Dedifferentiated amniotic fluid mesenchymal stem cell (primary cell): ENCODE results near the gene UBE2Q2.
A peak's percentile ranks its signal among the peaks of the same experiment; 100 is the strongest.
"Not testable (repeated sequence)": the region's sequence is repeated elsewhere in the genome, so short reads cannot be mapped to it uniquely, and the experiment has no call there.

Experiments
- DNase-seq: peaks from one replicate; pipeline ENCODE4 v3.0.0-alpha.2; 2016; ENCODE audit errors: extremely low spot score

UBE2Q2 gene

DNA sequence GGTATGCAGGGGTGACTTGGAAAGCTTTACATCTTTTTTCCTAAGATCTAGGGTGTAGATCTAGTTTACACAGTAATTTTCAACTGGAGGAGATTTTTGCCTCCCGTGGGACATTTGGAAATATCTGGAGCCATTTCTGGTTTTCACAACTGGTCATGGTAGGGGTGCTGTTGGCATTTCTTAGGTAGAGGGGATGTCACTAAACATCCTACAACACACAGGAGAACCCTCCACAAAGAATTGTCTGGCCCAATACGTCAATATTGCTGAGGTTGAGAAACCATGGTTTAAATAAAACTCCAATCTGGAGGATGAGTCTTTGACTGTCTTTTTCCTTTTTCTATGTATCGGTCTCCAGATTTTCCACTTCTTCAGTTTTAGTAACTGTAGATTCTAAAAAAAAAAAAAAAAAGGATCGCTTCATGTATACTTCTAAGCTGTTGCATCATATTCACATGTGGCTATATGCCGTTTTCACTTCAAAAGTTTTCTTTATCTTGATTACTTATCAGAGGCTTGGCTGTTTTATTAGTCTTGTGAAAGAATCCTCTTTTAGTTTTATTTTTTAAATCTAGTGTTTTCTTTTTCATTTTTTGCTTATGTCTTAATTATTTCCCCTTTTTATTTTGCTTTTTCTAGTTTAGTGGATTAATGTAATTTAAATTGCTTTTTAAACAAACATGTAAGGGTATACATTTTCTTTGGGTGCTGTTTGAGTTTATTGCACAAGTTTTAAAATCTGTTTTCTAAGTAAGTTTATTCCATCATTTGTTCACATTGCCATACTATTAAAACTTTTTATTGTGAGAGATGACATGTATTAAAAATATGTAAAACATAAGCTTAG lies 21.2 kb downstream of the UBE2Q2 start:
- DNase-seq, result no peak

DNA sequence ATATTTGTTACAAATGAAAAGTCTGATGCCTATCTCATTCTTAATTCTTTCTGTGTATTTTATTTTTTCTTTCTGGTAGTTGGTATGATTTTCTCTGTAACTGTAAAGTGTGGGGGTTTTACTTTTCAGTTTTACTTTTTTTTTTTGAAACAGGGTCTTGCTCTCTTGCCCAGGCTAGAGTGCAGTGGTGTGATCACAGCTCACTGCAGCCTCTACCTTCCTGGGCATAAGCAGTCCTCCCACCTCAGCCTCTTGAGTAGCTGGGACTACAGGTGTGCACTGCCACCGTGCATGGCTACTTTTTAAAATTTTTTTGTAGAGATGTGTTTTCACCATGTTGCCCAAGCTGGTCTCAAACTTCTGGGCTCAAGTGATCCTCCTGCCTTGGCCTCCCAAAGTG lies 22.8 kb downstream of the UBE2Q2 start:
- not testable (repeated sequence) for DNase-seq

DNA sequence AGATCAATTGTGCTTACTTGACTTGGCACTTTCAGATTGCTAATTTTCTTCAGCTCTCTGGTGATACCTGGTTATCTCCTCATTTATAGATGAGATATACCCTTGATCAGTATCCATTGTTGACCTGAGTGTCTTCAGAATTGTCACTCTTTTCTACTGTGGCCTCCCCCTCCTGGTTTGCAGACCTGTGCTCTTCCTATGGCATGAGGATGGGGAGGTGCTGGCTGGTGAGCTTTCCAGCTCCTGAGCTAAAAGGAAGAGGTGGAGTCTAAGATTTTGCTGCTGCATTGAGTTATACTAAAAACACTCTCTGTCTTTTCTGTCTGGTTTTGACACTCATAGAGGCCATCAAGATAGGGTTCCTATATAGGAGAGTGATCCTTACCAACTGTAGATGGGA lies 23.7 kb downstream of the UBE2Q2 start:
- no peak for DNase-seq

DNA sequence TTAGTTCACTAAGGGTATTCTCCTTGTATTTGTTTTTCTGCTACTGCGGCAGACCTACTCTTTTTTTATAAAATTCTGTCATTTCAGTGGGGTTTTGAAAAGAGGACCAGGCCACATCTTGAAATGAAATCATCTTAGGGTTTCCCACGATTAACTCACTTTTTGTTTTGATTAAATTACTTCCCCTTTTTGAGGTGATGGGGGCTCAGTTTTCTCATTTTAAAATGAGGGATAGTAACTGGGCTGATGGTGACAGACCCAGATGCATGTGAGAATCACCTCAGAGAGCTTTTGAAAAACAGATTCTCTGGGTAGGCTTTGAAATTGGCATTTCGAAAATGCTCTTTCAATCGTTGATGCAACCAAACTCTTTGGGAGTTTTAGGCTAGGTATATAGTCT lies 24.2 kb downstream of the UBE2Q2 start:
- no peak for DNase-seq

DNA sequence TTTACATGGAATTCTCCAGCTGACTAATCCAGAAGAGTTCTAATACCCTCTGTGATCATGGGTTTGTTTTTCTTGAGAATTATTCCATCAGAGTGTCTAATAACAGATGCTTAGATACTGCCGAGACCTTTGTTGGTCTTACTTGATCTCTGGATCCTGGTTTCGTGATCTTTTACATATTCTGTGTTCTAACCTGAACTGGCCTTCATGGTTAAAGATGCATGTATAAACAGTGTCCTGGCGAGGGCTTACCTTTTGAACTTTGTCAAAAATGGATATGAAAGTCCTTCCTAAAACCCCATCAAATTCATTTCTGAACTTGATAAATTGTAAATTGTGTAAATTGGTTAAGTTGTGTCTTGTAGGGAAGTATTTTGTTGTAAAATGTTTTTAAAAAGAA lies 24.8 kb downstream of the UBE2Q2 start:
- DNase-seq, result no peak

DNA sequence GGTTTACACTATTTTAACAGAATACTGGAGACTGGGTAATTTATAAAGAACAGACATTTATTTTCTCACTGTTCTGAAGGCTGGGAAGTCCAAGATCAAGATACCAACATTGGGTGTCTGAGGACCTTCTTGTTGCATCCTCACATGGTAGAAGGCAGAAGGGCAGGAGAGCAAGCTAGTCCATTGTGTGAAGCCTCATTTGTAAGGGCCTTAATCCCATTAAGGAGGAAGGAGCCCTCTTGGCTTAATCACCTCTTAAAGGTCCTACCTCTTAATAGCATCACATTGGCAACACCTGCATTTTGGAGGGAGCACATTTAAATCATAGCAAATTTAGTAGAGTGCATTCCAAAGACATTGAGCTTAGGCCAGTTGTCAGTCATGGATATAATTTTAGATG lies 26.2 kb downstream of the UBE2Q2 start:
- DNase-seq, result no peak

DNA sequence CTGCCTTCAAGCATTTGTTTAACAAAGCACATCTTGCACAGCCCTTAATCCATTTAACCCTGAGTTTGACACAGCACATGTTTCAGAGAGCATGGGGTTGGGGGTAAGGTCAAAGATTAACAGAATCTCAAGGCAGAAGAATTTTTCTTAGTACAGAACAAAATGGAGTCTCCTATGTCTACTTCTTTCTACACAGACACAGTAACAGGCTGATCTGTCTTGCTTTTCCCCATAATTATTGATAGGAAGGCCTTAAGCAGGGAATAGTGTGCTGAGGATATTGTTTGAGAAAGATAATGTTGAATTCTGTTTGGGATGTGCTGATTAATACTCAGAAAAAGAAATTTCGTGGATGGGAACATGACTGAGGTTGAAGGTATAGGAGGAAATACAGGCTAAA lies 28.3 kb downstream of the UBE2Q2 start:
- DNase-seq, result not testable (repeated sequence)

DNA sequence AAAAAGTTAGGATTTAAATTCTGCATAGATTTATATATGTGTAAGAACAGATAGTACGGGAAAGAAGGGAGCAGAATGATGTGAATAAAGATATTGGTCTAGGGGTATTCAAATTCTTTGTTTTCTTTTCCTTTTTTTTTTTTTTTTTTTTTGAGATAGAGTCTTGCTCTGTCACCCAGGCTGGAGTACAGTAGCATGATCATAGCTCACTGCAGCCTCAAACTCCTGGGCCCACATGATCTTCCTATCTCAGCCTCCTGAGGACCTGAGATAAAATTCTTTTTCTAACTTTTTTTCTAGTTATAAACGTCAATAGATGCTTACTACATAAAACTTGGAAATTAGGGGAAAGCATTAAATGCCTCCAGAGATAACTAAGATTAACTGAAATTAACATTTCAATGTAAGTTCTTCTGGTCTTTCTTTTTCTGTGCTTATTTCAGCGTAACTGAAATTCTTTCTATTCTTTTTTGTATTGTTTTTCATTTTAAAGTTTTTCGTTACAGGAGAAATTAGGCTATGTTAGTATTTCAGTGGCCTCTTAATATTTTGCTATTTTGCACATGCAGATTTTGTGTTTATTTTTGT lies 29.2 kb downstream of the UBE2Q2 start:
- DNase-seq, result no peak

DNA sequence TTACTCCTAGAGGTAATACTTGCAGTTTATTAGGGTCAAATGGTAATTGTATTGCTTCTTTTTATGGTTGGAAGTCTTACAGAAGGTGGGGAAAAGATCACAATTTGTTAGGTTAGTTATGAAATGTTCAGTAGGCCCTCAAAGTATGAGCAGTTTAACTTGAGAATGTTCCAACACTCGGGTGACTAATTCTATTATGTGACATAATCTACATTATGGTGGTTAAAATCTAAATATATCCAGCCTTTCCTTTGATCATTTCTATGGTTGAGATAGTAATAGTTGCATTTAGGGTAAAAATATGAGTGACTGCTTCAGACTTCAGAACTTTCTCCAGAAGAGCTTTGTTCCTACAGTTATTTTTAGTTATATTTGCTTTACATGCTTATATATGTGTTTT lies 40.8 kb downstream of the UBE2Q2 start:
- DNase-seq, result no peak

DNA sequence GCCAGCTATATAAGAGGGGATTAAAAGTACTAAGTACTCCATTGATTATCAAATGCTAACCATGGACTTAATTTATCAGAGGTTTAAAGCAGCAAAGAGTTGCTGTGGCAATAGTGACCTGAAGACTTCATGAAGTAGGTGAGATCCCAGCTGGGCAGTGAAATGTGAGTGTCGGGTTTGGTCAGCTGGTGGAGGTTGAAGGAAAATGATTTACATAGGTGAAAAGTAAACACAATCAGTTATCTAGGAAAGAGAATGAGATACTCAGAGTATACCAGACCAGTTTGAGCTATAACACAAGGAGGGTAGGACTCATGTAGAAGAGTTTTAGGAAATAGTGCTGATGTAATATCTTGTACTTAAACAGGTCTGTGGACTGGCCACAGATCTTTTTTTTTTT lies 43.9 kb downstream of the UBE2Q2 start:
- DNase-seq, result no peak

DNA sequence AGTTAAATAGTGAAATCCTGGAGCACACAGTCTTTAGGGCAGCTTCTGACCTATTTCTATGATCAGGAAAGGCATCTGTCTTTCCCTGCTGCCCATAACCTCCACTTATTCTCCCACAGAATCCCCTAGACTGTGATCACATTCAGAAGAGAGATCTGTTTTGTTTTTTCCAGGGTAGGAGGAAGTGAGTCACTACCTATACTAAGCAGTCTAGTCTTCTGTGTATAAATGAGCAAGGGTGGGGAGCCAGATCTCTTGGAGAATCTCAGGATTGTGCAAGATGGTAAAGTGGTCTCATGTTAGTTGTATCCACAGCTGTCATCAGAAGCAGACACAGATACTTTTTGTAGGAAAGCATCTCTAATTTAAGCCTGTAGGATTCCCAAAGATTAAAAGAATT lies 48.6 kb downstream of the UBE2Q2 start:
- DNase-seq, result peak; percentile 73

DNA sequence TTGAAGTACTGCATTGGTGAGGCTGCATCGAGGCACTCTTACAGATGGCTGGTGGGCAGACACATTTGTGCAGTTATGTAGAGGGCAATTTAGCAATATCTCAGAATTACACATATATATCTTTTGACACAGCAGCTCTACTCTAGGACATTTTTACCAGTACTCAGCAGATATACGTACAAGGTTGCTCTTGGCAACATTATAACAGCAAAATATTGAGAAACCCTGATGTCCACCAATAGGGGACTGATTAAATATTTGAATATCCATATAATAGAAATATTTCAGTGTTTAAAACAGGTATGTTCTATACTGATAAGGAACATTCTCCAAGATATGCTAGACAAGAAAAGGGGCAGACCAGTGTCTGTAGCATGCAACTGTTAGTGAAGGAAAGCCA lies 52.5 kb downstream of the UBE2Q2 start:
- DNase-seq, result no peak

DNA sequence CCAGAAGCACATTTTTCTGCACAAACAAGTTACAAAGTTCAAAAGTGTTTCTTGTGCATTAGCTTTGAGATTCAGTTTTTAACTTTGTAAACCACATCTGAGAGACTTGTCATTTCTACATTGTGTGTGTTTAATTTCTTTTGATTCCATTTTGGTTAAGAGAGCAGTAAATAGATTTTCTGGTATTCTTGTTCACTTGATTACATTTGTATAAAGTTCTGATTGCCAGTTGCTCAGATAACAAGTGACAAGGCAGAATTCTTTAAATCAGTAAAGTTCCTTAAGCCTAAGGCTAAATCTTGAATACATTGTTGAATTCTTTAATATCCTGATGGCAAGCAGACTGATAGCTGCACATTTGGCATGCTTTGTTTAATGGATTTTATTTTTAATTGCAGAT lies 57.3 kb downstream of the UBE2Q2 start:
- DNase-seq, result no peak

DNA sequence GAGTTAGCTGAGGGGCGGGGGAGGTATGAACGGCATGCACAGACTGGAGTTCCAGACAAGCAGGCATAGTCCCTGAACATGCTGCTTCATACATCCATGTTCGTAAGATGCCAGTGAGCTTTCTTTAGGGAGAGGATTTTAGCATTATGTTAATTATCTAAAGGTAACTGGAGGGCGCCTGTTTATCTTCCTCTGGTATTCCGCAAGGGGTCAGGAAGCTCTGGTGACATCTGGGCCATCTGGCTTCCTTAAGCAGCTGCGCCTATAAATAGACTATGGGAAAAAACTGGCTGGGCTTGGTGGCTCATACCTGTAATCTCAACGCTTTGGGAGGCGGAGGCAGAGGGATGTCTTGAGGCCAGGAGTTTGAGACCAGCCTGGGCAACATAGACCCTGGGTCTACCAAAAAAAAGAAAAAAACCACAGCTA lies 58.9 kb downstream of the UBE2Q2 start:
- no peak for DNase-seq

DNA sequence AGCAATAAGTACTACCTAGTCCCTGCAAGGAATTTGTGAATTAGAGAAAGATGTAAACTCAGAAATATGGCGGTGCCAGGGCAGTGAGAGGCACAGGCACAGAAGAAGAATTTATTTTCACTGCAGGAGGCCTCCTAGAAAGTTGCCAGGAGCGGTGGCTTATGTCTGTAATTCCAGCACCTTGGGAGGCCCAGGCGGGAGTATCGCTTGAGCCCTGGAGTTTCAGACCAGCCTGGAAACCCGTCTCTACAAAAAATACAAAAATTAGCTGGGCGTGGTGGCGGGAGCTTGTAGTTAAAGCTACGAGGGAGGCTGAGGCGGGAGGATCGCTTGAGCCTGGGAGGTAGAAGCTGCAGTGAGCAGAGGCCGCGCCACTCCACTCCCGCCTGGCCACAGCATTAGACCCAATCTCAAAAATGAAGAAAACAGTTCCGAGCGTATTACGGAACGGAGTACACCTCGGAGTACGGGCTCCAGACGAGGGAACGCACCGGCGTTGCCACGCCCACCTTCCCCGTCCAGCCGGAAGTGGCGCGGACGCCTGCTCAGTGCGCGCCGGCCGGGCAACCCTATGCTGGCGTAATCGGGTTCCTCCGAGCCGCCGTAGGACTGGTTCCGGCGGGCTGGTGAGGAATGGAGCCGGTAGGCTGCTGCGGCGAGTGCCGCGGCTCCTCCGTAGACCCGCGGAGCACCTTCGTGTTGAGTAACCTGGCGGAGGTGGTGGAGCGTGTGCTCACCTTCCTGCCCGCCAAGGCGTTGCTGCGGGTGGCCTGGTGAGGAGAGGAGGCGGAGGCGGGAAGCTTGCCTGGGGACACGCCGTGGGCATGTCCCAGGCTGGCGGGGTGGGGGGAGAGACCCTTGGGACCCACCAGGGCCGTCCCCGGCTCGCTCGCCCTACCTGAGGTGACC lies 60.3 kb downstream of the UBE2Q2 start, which contains the start of gene FBXO22:
FBXO22 (plus strand) TSS at position 548 of the 909 bp plus-strand sequence; CDS start at position 634, 86 bp downstream.
- peak; percentile 79 for DNase-seq

DNA sequence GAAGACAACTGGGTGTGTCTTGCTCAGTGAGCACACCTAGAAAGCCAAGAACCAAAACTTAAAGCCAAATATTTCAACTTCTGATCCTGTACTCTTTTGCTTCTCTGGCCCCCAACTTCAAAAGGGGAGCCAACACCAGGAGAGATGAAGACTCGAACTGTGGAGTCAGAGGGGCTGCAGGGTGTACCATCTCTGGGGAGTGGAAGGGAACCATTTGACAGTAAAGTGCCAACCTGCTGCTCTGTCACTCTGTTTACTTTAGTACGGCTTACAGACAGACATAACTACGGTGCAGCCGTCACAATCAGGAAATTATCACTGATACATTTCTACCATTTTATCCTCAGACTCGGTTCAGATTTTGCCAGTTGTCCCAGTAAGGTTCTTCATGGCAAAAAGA lies 62.0 kb downstream of the UBE2Q2 start:
- DNase-seq, result no peak

DNA sequence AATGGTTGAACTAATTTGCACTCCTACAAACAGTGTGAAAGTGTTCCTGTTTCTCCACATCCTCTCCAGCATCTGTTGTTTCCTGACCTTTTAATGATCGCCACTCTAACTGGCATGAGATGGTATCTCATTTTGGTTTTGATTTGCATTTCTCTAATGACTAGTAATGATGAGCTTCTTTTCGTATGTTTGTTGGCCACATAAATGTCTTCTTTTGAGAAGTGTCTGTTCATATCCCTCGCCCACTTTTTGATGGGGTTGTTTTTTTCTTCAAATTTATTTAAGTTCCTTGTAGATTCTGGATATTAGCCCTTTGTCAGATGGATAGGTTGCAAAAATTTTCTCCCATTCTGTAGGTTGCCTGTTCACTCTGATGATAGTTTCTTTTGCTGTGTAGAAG lies 67.1 kb downstream of the UBE2Q2 start:
- not testable (repeated sequence) for DNase-seq

DNA sequence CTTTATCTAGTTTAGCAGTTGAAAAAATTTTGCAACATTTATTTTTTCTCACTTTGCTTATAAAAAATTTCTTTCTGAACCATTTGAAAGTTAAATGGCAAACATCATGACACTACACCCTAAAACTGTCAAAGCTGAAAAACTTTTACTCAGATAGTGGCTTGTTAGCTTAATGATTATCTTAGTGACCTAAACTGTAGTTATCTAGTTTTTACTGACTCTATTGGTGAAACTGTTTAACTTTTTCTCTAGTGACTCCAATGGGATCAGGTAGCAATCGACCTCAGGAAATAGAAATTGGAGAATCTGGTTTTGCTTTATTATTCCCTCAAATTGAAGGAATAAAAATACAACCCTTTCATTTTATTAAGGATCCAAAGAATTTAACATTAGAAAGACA lies 73.7 kb downstream of the UBE2Q2 start:
- DNase-seq, result no peak

DNA sequence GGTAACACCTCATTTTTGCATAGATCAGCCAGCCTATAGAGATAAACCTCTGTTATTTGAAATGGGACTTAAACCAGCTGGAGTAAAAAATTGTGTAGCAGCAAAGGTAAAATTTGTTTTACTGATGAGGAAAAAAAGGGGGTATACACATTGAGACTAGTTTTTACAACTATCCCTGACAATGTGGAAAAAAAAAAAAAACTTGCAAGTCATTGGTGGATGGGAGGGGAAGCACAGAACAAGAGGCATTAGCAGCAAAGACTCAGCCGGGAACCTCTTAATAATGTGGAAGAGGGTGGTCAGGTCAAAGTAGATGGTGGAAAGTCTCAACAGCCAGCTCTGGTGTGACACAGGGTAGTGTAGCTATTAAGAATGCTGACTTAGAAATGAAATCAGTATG lies 74.9 kb downstream of the UBE2Q2 start:
- no peak for DNase-seq

DNA sequence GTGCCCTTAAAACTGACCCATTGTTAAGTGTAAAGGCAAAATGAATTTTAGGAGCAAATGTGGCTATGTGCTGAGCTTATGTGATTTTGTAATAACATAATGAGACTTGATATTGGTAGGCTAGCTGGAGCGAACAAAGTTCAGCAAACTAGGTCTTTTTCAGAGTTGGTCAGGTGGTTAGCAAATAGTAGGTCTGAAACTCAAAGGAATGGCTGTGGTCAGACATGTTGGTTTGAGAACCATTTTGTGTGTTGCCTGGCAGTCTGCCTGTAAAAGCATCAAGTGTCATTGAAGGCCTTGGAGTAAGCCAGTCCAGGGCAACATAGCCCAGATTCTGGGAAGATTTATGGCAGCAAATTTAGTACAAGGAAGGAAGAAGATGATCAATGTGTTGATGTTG lies 76.8 kb downstream of the UBE2Q2 start:
- DNase-seq, result no peak

DNA sequence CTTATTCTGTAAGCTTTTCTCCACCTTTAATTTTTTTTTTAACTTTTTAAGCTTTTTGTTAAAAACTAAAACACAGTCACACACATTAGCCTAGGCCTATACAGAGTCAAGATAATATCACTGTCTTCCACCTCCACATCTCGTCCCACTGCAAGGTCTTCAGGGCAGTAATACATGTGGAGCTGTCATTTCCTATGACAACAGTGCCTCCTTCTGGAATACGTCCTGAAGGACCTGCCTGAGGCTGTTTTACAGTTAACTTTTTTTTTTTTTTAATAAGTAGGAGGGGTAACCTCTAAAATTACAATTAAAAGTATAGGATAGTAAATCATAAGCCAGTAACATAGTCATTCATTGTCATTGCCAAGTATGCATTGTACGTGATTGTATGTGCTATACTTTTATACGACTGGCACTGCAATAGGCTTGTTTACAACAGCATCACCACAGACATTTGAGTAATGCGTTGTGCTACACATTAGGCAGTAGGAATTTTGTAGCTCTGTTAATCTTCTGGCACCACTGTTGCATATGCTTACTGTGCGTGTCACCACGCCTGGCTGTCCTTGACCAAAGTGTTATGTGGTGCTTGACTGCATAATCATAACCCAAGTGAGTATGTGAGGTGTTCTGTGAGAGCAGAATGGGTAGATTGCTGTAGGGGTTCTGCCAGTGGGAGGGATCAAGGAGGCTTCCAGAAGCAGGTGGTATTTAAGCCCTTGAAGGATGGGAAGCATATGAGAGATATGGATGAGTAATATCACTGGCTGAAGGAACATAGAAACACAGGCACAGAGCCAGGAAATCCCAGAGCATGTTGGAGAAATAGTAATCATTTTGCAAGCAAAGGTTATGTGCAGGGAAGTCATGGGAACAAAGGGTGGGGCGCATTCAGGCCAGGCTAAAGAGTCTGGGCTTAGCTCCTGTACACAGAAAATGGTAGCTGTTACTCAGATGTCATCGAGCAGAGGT lies 78.8 kb downstream of the UBE2Q2 start:
- DNase-seq, result peak; percentile 25
